OCI-LY7 (cell line): ENCODE data around the gene TRIM4. TPM values are rescaled to one million over a fixed set of nuclear protein-coding genes. Genes with fewer than 3 reads are reported as not detected.

Source experiments
- Bru-seq: library from RNA; stranded (reverse); fragments of 400-500 nt; gene quantifications from one replicate; lab custom pipeline; 2021; lab: Mats Ljungman, UMichigan
- BruChase-seq, 2 experiments: library from RNA; stranded (reverse); fragments of 400-500 nt; gene quantifications; one replicate each; lab custom pipeline; 2021; lab: Mats Ljungman, UMichigan
- BruUV-seq: library from RNA; stranded (reverse); fragments of 400-500 nt; replicated peaks from 2 replicates; lab custom pipeline; 2021; lab: Mats Ljungman, UMichigan
- CTCF ChIA-PET: fragments of 300-600 bp; sonication (Branson Sonifier 250); formaldehyde crosslinking; loops from one replicate; lab custom pipeline; 2022; ENCODE audit warnings: antibody characterized with exemption; ENCODE audit not compliant: unreplicated experiment; lab: Charles Lee
- POLR2A ChIA-PET: fragments of 300-600 bp; sonication (Branson Sonifier 250); formaldehyde crosslinking; loops from one replicate; lab custom pipeline; 2022; ENCODE audit warnings: antibody characterized with exemption; lab: Charles Lee
- DNase-seq: peaks from one replicate; pipeline ENCODE4 v3.0.0-alpha.2; 2015; ENCODE audit warnings: low spot score
- H2AFZ ChIP-seq: fragments of 200-600 bp; sonication (generic), shearing (Covaris generic); 2 replicates; pipeline ENCODE4 v1.6.1; 2014; ENCODE audit warnings: mild to moderate bottlenecking, antibody characterized with exemption, low read length, moderate library complexity
- H3K27ac ChIP-seq: fragments of 200-600 bp; sonication (generic); 2 replicates; pipeline ENCODE4 v1.5.1; 2014; ENCODE audit warnings: mixed run types, low read depth, mild to moderate bottlenecking, moderate library complexity, low read length, inconsistent platforms; ENCODE audit not compliant: poor library complexity, severe bottlenecking
- H3K36me3 ChIP-seq: fragments of 200-600 bp; sonication (generic); 2 replicates; pipeline ENCODE4 v1.6.1; 2014; ENCODE audit warnings: mild to moderate bottlenecking, antibody characterized with exemption, low read length, moderate library complexity, mixed read lengths; ENCODE audit not compliant: insufficient read depth
- H3K4me1 ChIP-seq: fragments of 200-600 bp; sonication (generic); 2 replicates; pipeline ENCODE4 v1.5.1; 2014; ENCODE audit warnings: mild to moderate bottlenecking, low read length; ENCODE audit not compliant: insufficient read depth, poor library complexity, severe bottlenecking
- H3K4me2 ChIP-seq: fragments of 200-600 bp; sonication (generic); 2 replicates; pipeline ENCODE4 v1.6.1; 2014; ENCODE audit warnings: mild to moderate bottlenecking, low read length
- H3K4me3 ChIP-seq: fragments of 200-600 bp; sonication (generic); 2 replicates; pipeline ENCODE4 v1.5.1; 2014; ENCODE audit warnings: mild to moderate bottlenecking, low read depth, low read length; ENCODE audit not compliant: poor library complexity, severe bottlenecking
- H3K79me2 ChIP-seq: fragments of 200-600 bp; sonication (generic); 2 replicates; pipeline ENCODE4 v1.6.1; 2016; ENCODE audit warnings: low read depth, mild to moderate bottlenecking, low read length, moderate library complexity, mixed read lengths; ENCODE audit not compliant: insufficient read depth
- H3K9me2 ChIP-seq: fragments of 200-600 bp; sonication (generic); 2 replicates; pipeline ENCODE4 v1.6.1; 2016; ENCODE audit warnings: mild to moderate bottlenecking, low read length, mixed read lengths; ENCODE audit not compliant: insufficient read depth
- H3K9me3 ChIP-seq: fragments of 200-600 bp; sonication (generic); 2 replicates; pipeline ENCODE4 v1.6.1; 2014; ENCODE audit warnings: mild to moderate bottlenecking, mixed run types, low read length, mixed read lengths
- H4K20me1 ChIP-seq: fragments of 200-600 bp; sonication (generic); 2 replicates; pipeline ENCODE4 v1.6.1; 2014; ENCODE audit warnings: mild to moderate bottlenecking, antibody characterized with exemption, low read length, moderate library complexity, mixed read lengths; ENCODE audit not compliant: insufficient read depth
- CTCF ChIP-seq: fragments of 200-600 bp; sonication (generic); conservative IDR thresholded peaks from 2 replicates; pipeline ENCODE4 v1.5.1; 2014; ENCODE audit warnings: mild to moderate bottlenecking, antibody characterized with exemption, low read length, moderate library complexity, mixed read lengths
- EZH2phosphoT487 ChIP-seq: fragments of 200-600 bp; sonication (generic); IDR thresholded peaks from 2 replicates; pipeline ENCODE4 v1.6.1; 2018; ENCODE audit warnings: low read depth, borderline replicate concordance, mild to moderate bottlenecking, mixed run types, antibody characterized with exemption, low read length, moderate library complexity, mixed read lengths
- intact Hi-C: fragments of 100-400 bp; cut with micrococcal nuclease; formaldehyde crosslinking; loops from one replicate; pipeline ENCODE4 v1.10.0; 2022; ENCODE audit not compliant: unreplicated experiment
- long read RNA-seq: library from polyadenylated mRNA; stranded (forward); transcript quantifications from one replicate; pipeline ENCODE4 v2.0.0, GENCODE V29; 2022
- total RNA-seq, 2 experiments: library from RNA; depleted of rRNA in 1 of 2; stranded (reverse); fragments of >200 nt in 1 of 2; shearing (Covaris generic) in 1 of 2; gene quantifications; 2 replicates each; pipeline ENCODE4 v1.2.3, GENCODE V29; 2014 to 2022

Gene TRIM4, protein sequence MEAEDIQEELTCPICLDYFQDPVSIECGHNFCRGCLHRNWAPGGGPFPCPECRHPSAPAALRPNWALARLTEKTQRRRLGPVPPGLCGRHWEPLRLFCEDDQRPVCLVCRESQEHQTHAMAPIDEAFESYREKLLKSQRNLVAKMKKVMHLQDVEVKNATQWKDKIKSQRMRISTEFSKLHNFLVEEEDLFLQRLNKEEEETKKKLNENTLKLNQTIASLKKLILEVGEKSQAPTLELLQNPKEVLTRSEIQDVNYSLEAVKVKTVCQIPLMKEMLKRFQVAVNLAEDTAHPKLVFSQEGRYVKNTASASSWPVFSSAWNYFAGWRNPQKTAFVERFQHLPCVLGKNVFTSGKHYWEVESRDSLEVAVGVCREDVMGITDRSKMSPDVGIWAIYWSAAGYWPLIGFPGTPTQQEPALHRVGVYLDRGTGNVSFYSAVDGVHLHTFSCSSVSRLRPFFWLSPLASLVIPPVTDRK
- total RNA-seq (2014; rRNA removed; shearing (Covaris generic)) (7.5 and 12.8 TPM in 2 replicates), total RNA-seq (2022) (22.3 and 22.5 TPM in 2 replicates), Bru-seq, nascent RNA (percentile 76 among the genes with signal in this experiment), BruChase-seq, experiment 1, labeled RNA remaining after a 6-hour chase (percentile 81 among the genes with signal in this experiment), BruChase-seq, experiment 2, labeled RNA remaining after a 2-hour chase (percentile 79 among the genes with signal in this experiment)
- long read RNA-seq, transcript TRIM4-201 (6 exons, 3,374 nt): major isoform, 43 of 64 reads
- long read RNA-seq, partial matches to known transcripts: 7 of 64 reads
- long read RNA-seq, other reads (novel, unspliced or antisense): 12 of 64 reads

- Histone ChIP-seq H4K20me1 (no peaks in the 10 kb centered on the region; the same call in 1 of the 2 replicates), H3K36me3 (peaks cover 17% of the 10 kb centered on the region), H3K4me1 (peaks cover 19% of the 10 kb centered on the region), H3K9me2 (no peaks in the 10 kb centered on the region), H3K9me3 (peaks cover 9% of the 10 kb centered on the region; the same call in 1 of the 2 replicates), H3K79me2 (peaks cover 14% of the 10 kb centered on the region), H3K27ac (peak within 1 kb of the TSS; percentile 42), H3K4me2 (peak within 1 kb of the TSS; percentile 89), H3K4me3 (peak within 1 kb of the TSS; percentile 96), H2AFZ (peak within 1 kb of the TSS; percentile 95)
- DNase-seq: peak; percentile 93
- no TSS peak for BruUV-seq
- CTCF ChIA-PET: interaction anchor here (0.6 to 0.7 kb wide), 2 partner anchors 66 to 304 kb away, joined by 3 read pairs; no protein-coding TSS in a partner anchor
- POLR2A ChIA-PET: interaction anchor here (0.7 to 2.2 kb wide), 14 partner anchors 13 to 454 kb away, joined by 3 to 8 read pairs (median 4); partner anchors contain the start of genes ZKSCAN1 and ZKSCAN5
- TF ChIP-seq EZH2phosphoT487: no peak
- 0 out of 2 replicates have a peak, but pooled peaks have one; percentile 39 for TF ChIP-seq CTCF
- intact Hi-C loops: loop anchor here (5.0 kb wide), 1 partner anchor 58 kb away; the partner anchor contains the start of gene AZGP1
Observed at GRCh38 chr7:99918959-99919813, at the start of gene TRIM4. TRIM4 (minus strand) TSS chr7:99919530; CDS start chr7:99919401, 129 bp downstream.

DNA sequence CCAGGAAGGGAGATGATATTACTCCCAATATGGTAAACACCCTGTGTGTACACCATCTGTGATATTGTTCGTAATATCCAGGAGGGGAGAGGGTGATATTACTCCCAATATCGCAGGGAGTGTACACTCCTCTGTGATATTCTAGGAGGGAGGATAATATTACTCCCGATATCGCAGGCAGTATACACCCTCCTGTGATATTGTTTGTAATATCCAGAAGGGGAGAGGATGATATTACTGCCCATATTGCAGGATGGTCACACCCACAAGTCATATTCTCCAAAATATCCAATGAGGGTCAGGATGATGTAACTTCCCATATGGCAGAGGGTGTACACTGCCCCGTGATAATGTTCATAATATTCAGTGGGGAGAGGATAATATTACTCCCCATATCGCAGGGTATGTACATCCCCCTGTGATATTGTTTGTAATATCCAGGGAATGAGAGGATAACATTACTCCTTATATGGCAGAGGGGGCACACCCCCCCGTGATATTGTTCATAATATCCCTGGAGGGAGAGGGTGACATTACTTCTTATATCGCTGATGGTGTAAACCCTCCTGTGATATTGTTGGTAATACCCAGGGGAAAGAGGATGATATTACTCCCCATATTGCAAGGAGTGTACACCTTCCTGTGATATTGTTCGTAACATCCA, 39.4 kb upstream of the TRIM4 start:
- DNase-seq: no peak
- no peak overlapping the region for H3K4me3 ChIP-seq
- no peaks in the 10 kb centered on the region for H3K9me3 ChIP-seq
- no peaks in the 10 kb centered on the region for H3K4me1 ChIP-seq
- H3K4me2 ChIP-seq: no peak overlapping the region
- TF ChIP-seq EZH2phosphoT487 (no peak), CTCF (no peak)
- H3K9me2 ChIP-seq: no peaks in the 10 kb centered on the region
- intact Hi-C loops: no loop called here
- BruUV-seq: no TSS peak
- H3K27ac ChIP-seq: no peak overlapping the region
- no peak overlapping the region for H2AFZ ChIP-seq
- ChIA-PET CTCF (no interaction called here), POLR2A (no interaction called here)
- H3K36me3 ChIP-seq: no peaks in the 10 kb centered on the region
- H3K79me2 ChIP-seq: no peaks in the 10 kb centered on the region
- H4K20me1 ChIP-seq: no peaks in the 10 kb centered on the region
